Stimulated activated CD4-positive, alpha-beta T cell treated with anti-CD3 and anti-CD28 coated beads, Interleukin-4, amount 100 ng/mL, for 48 hours (primary cell): Measurements from ENCODE around the gene SNX10.

Source experiments
- DNase-seq, 2 donors: peaks; one replicate each; pipeline ENCODE4 v3.0.0-alpha.2; 2020; ENCODE audit warnings: low read depth in 2 of 2

SNX10 gene

GRCh38 chr7:26298472-26299058, 6.9 kb downstream of the SNX10 start:
- no peak for DNase-seq

- no peak for DNase-seq
Measured at GRCh38 chr7:26305090-26305868, 13.6 kb downstream of the SNX10 start.

GRCh38 chr7:26305869-26306665, 14.4 kb downstream of the SNX10 start:
- no peak for DNase-seq

GRCh38 chr7:26306790-26307189, 15.1 kb downstream of the SNX10 start:
- DNase-seq: no peak

- DNase-seq: no peak
Measured at GRCh38 chr7:26307226-26307625, 15.6 kb downstream of the SNX10 start.

GRCh38 chr7:26307791-26308190, 16.1 kb downstream of the SNX10 start:
- DNase-seq: no peak

GRCh38 chr7:26308551-26308950, 16.9 kb downstream of the SNX10 start:
- DNase-seq: no peak

GRCh38 chr7:26309089-26309488, 17.4 kb downstream of the SNX10 start:
- no peak for DNase-seq

- no peak for DNase-seq
Measured at GRCh38 chr7:26311798-26312197, 20.1 kb downstream of the SNX10 start.

- no peak for DNase-seq
Measured at GRCh38 chr7:26317211-26317610, 25.5 kb downstream of the SNX10 start.

- DNase-seq: no peak
Measured at GRCh38 chr7:26318921-26319320, 27.3 kb downstream of the SNX10 start.

GRCh38 chr7:26319636-26320035, 28.0 kb downstream of the SNX10 start:
- no peak for DNase-seq

- DNase-seq: no peak
Measured at GRCh38 chr7:26320878-26321277, 29.2 kb downstream of the SNX10 start.

GRCh38 chr7:26321435-26321834, 29.8 kb downstream of the SNX10 start:
- no peak for DNase-seq

- DNase-seq: no peak
Measured at GRCh38 chr7:26326211-26326610, 34.5 kb downstream of the SNX10 start.

- no peak for DNase-seq
Measured at GRCh38 chr7:26328498-26329390, 37.1 kb downstream of the SNX10 start.

GRCh38 chr7:26329520-26330255, 38.0 kb downstream of the SNX10 start:
- DNase-seq: no peak

GRCh38 chr7:26331113-26331512, 39.5 kb downstream of the SNX10 start:
- DNase-seq: no peak

GRCh38 chr7:26331789-26332188, 40.1 kb downstream of the SNX10 start:
- DNase-seq: no peak

GRCh38 chr7:26332698-26333097, 41.0 kb downstream of the SNX10 start:
- DNase-seq: no peak
